SK-N-MC (cell line): ENCODE results near the gene FIBP.

ENCODE experiments used
- EZH2 ChIP-seq: fragments of 200-600 bp; sonication (generic); IDR thresholded peaks from one replicate; pipeline ENCODE4 v1.6.1; 2017; ENCODE audit warnings: antibody characterized with exemption
- FOXP2 ChIP-seq: optimal IDR thresholded peaks from 2 replicates; pipeline ENCODE3; 2011; ENCODE audit warnings: mild to moderate bottlenecking, moderate library complexity; ENCODE audit not compliant: insufficient read depth; ENCODE audit errors: extremely low read length, control extremely low read depth
- POLR2AphosphoS5 ChIP-seq: IDR thresholded peaks from 2 replicates; pipeline ENCODE4 v1.6.1; 2012; ENCODE audit warnings: mild to moderate bottlenecking, low read depth, low read length, borderline replicate concordance

- no peak for TF ChIP-seq POLR2AphosphoS5
- no peak for TF ChIP-seq EZH2
- TF ChIP-seq FOXP2, result no peak
These were observed 27.0 kb upstream of the FIBP start for GRCh38 chr11:65915101-65915820.
